Measurements from ENCODE around the gene KRTAP10-4.
"Not testable (repeated sequence)": the region's sequence is repeated elsewhere in the genome, so short reads cannot be mapped to it uniquely, and the experiment has no call there.

KRTAP10-4 gene

DNA sequence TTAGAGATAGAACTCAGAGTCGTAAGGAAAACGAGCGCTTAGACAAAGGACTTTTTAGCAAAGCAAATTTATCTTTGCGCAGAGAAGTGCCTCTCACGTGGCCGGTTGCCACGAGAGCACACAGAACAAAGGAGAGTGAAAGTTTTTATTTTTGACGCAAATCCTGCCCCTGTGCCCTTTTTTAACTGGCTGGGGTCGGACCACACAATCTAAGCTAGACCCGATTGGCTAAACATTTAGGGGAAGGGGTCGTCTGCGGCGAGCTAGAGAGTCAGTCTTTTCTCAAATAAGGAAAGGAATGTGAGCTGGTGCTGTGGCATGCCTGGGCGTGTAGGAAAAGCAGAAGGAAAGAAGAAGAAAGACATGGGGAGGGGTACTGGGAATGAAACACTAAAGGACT is 24.6 kb upstream of the KRTAP10-4 start:
- Histone ChIP-seq H3K27ac (replicated peaks) (no peak overlapping the region), H3K27me3 (ENCODE audit: insufficient read depth, poor library complexity, severe bottlenecking) (peaks cover 7% of the 10 kb centered on the region), H3K4me3 (replicated peaks; ENCODE audit: insufficient read depth, low read length) (no peak overlapping the region)
- TF ChIP-seq, protein P1, sequence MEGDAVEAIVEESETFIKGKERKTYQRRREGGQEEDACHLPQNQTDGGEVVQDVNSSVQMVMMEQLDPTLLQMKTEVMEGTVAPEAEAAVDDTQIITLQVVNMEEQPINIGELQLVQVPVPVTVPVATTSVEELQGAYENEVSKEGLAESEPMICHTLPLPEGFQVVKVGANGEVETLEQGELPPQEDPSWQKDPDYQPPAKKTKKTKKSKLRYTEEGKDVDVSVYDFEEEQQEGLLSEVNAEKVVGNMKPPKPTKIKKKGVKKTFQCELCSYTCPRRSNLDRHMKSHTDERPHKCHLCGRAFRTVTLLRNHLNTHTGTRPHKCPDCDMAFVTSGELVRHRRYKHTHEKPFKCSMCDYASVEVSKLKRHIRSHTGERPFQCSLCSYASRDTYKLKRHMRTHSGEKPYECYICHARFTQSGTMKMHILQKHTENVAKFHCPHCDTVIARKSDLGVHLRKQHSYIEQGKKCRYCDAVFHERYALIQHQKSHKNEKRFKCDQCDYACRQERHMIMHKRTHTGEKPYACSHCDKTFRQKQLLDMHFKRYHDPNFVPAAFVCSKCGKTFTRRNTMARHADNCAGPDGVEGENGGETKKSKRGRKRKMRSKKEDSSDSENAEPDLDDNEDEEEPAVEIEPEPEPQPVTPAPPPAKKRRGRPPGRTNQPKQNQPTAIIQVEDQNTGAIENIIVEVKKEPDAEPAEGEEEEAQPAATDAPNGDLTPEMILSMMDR (IDR thresholded peaks at IDR 0.05; ENCODE audit: insufficient read depth, low read length), result no peak
- TF ChIP-seq SPI1 (IDR thresholded peaks at IDR 0.05; ENCODE audit: borderline replicate concordance, low read depth), result no peak
- DNase-seq (ENCODE audit: low read depth in 1 of 2, low spot score in 1 of 2), result no peak

DNA sequence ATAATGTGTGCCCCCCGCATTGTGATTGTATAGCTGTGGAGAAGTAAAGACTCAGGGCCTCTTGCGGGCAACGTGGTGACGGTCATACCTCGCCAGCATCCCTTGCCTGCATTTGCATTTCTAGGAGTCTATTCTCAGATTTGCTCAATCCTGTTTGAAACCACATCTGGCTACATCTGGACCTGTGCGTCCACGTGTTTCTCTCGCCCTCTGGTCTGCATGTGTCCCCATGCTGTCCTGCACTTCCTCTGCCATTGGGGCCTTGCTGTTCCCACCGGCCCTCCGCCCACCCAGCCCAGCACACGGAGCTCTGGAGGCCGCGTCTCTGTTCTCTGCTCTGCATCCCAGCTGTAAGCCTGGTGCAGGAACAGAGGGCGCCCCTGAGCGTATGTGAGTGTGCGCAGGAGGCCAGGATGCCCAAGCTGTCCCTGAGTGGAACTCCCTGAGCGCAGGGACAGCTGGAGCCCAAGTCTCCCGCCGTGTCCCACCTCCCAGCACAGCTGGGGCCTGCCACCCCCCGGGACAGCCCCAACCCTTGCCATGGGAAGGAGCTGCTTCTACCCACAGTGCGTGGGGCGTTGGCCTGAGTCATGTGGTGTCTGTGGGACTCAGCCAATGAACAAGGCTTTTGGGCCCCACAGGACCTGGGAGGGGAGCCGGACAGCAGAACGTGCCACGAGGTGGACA is 23.9 kb upstream of the KRTAP10-4 start:
- DNase-seq (ENCODE audit: low read depth in 1 of 2, low spot score in 1 of 2), result no peak
- Histone ChIP-seq H3K4me3 (replicated peaks; ENCODE audit: insufficient read depth, low read length) (no peak overlapping the region), H3K27ac (replicated peaks) (no peak overlapping the region), H3K27me3 (ENCODE audit: insufficient read depth, poor library complexity, severe bottlenecking) (peaks cover 11% of the 10 kb centered on the region)
- no peak for TF ChIP-seq POLR2AphosphoS5 (IDR thresholded peaks at IDR 0.05; ENCODE audit: low read depth)
- TF ChIP-seq GABPA (IDR thresholded peaks at IDR 0.05; ENCODE audit: low read depth), result no peak
- TF ChIP-seq SPI1 (IDR thresholded peaks at IDR 0.05; ENCODE audit: borderline replicate concordance, low read depth), result no peak
- TF ChIP-seq, protein P2, sequence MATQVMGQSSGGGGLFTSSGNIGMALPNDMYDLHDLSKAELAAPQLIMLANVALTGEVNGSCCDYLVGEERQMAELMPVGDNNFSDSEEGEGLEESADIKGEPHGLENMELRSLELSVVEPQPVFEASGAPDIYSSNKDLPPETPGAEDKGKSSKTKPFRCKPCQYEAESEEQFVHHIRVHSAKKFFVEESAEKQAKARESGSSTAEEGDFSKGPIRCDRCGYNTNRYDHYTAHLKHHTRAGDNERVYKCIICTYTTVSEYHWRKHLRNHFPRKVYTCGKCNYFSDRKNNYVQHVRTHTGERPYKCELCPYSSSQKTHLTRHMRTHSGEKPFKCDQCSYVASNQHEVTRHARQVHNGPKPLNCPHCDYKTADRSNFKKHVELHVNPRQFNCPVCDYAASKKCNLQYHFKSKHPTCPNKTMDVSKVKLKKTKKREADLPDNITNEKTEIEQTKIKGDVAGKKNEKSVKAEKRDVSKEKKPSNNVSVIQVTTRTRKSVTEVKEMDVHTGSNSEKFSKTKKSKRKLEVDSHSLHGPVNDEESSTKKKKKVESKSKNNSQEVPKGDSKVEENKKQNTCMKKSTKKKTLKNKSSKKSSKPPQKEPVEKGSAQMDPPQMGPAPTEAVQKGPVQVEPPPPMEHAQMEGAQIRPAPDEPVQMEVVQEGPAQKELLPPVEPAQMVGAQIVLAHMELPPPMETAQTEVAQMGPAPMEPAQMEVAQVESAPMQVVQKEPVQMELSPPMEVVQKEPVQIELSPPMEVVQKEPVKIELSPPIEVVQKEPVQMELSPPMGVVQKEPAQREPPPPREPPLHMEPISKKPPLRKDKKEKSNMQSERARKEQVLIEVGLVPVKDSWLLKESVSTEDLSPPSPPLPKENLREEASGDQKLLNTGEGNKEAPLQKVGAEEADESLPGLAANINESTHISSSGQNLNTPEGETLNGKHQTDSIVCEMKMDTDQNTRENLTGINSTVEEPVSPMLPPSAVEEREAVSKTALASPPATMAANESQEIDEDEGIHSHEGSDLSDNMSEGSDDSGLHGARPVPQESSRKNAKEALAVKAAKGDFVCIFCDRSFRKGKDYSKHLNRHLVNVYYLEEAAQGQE (IDR thresholded peaks at IDR 0.05; ENCODE audit: insufficient replicate concordance, low read depth), result no peak
- TF ChIP-seq, protein P1 (IDR thresholded peaks at IDR 0.05; ENCODE audit: insufficient read depth, low read length), result no peak

DNA sequence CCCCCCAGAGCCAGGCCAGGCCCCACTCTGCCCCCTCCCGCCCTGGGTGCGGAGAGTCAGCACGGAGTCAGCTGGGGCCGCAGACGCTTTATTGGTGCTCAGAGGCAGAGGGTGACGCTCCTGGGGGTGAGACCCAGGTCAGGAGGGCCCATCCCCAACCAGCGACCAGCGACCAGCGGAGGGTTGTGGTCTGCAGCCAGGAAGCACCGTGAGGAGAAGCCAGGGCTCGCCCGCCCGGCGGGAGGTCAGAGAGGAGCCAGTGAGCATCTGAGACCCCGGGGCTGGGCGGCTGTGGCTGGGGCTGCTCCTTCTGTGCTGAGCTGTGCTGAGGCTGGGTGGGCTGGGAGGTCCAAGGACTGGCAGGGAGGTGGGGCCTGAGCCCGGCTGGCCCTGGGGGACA is 23.2 kb upstream of the KRTAP10-4 start:
- not testable (repeated sequence) for H3K27ac ChIP-seq (replicated peaks); H3K4me3 ChIP-seq (replicated peaks; ENCODE audit: insufficient read depth, low read length); DNase-seq (ENCODE audit: low read depth in 1 of 2, low spot score in 1 of 2)
- H3K27me3 ChIP-seq (ENCODE audit: insufficient read depth, poor library complexity, severe bottlenecking), result peaks cover 14% of the 10 kb centered on the region

DNA sequence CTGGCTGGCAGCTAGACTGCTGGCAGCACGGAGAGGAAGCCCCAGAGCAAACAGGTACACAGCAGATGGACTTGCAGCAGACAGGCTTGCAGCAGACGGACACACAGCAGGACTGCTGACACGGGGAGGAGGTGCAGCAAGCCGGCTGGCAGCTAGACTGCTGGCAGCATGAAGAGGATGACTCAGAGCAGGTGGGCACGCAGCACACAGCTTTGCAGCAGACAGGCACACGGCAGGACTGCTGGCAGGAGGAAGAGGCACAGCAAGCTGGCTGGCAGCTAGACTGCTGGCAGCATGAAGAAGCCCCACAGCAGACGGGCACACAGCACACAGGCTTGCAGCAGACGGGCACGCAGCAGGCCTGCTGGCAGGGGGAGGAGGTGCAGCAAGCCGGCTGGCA is 22.7 kb upstream of the KRTAP10-4 start:
- DNase-seq (ENCODE audit: low read depth in 1 of 2, low spot score in 1 of 2), result no peak
- TF ChIP-seq, protein P1 (IDR thresholded peaks at IDR 0.05; ENCODE audit: insufficient read depth, low read length), result no peak
- Histone ChIP-seq H3K27ac (replicated peaks) (no peak overlapping the region), H3K27me3 (ENCODE audit: insufficient read depth, poor library complexity, severe bottlenecking) (peaks cover 14% of the 10 kb centered on the region), H3K4me3 (replicated peaks; ENCODE audit: insufficient read depth, low read length) (no peak overlapping the region)

DNA sequence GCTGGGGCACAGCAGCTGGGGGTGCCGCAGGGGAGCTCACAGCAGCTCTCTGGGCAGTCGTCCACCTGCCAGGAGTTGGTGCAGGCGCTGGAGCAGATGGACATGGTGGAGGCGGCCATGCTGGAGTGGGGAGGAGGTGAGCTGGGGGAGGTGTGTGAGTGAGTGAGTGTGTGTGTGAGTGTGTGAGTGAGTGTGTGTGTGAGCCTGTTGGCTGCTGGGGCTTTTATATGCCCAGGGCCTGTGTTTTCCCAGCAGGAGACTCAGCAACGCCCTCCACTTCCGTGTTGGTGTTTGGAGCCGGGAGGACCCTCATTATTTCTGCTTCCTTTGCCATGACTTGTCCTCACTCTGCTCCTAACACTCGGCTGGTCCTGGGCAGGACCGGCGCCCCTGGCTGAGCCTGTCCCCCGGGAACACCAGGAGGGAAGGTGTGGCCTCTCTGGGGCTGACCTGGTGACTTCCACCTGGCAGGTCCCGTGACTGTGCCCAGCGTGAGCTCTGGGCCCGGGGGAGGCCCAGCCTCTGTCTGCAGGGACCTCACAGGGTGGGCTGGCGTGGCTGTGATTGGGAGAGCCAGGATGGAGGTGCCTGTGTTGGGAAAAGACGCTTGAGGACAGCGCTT is 22.1 kb upstream of the KRTAP10-4 start, which contains the start of gene KRTAP10-2:
KRTAP10-2 (minus strand) TSS at position 166 of the 622 bp plus-strand sequence; CDS start at position 119, 47 bp downstream.
- peaks cover 14% of the 10 kb centered on the region for H3K27me3 ChIP-seq (ENCODE audit: insufficient read depth, poor library complexity, severe bottlenecking)

More for the DNA sequence above, 22.1 kb upstream of the KRTAP10-4 start, which contains the start of gene KRTAP10-2:
- no peak for DNase-seq (ENCODE audit: low read depth in 1 of 2, low spot score in 1 of 2)
- no peak within 1 kb of the TSS for H3K27ac ChIP-seq (replicated peaks)
- no peak within 1 kb of the TSS for H3K4me3 ChIP-seq (replicated peaks; ENCODE audit: insufficient read depth, low read length)
- TF ChIP-seq POLR2AphosphoS5 (IDR thresholded peaks at IDR 0.05; ENCODE audit: low read depth) (no peak), GABPA (IDR thresholded peaks at IDR 0.05; ENCODE audit: low read depth) (no peak), SPI1 (IDR thresholded peaks at IDR 0.05; ENCODE audit: borderline replicate concordance, low read depth) (no peak)
- TF ChIP-seq, protein P1 (IDR thresholded peaks at IDR 0.05; ENCODE audit: insufficient read depth, low read length), result no peak
- TF ChIP-seq, protein P2 (IDR thresholded peaks at IDR 0.05; ENCODE audit: insufficient replicate concordance, low read depth), result no peak
